Fibroblast of pulmonary artery (primary cell): Measurements from ENCODE around the gene IER5.
A peak's percentile ranks its signal among the peaks of the same experiment; 100 is the strongest.

Source experiments
- DNase-seq: peaks from one replicate; pipeline ENCODE4 v3.0.0-alpha.2; 2010; ENCODE audit warnings: low read depth
- H3K4me3 ChIP-seq: replicated peaks from 2 replicates; pipeline ENCODE4 v1.5.1; 2011; ENCODE audit warnings: low read depth, mild to moderate bottlenecking, control low read depth, low read length, moderate library complexity
- CTCF ChIP-seq: IDR thresholded peaks from 2 replicates; pipeline ENCODE4 v1.5.1; 2011; ENCODE audit warnings: mild to moderate bottlenecking, control low read depth, low read length, inconsistent platforms; ENCODE audit errors: missing control alignments

The IER5 gene

GRCh38 chr1:181133969-181134418 is 45.5 kb downstream of the IER5 start:
- no peak for DNase-seq
- no peak for TF ChIP-seq CTCF
- no peak overlapping the region for H3K4me3 ChIP-seq

- TF ChIP-seq CTCF: no peak
- no peak overlapping the region for H3K4me3 ChIP-seq
- DNase-seq: peak; percentile 67
Observed at GRCh38 chr1:181134543-181135436, 46.3 kb downstream of the IER5 start.

- no peak for DNase-seq
- H3K4me3 ChIP-seq: no peak overlapping the region
- peak; percentile 22 for TF ChIP-seq CTCF
Observed at GRCh38 chr1:181135437-181135731, 46.9 kb downstream of the IER5 start.

- no peak overlapping the region for H3K4me3 ChIP-seq
- peak; percentile 82 for DNase-seq
- TF ChIP-seq CTCF: no peak
Observed at GRCh38 chr1:181135815-181136737, 47.6 kb downstream of the IER5 start.

- no peak for TF ChIP-seq CTCF
- DNase-seq: no peak
- no peak overlapping the region for H3K4me3 ChIP-seq
Observed at GRCh38 chr1:181136738-181137122, 48.2 kb downstream of the IER5 start.

- no peak overlapping the region for H3K4me3 ChIP-seq
- no peak for TF ChIP-seq CTCF
- DNase-seq: no peak
Observed at GRCh38 chr1:181137217-181137743, 48.8 kb downstream of the IER5 start.
